HG03066 (cell line): Measurements from ENCODE around the gene TLCD3A.
"Not testable (repeated sequence)": the region's sequence is repeated elsewhere in the genome, so short reads cannot be mapped to it uniquely, and the experiment has no call there.

Source experiments
- ATAC-seq: cut with Tn5 transposase; IDR thresholded peaks from one replicate; pipeline ENCODE4 v1.9.1; 2021; ENCODE audit warnings: low read depth; ENCODE audit not compliant: unreplicated experiment

Gene TLCD3A

GRCh38 chr17:746783-747629, 14.6 kb downstream of the TLCD3A start:
- no peak for ATAC-seq

DNA sequence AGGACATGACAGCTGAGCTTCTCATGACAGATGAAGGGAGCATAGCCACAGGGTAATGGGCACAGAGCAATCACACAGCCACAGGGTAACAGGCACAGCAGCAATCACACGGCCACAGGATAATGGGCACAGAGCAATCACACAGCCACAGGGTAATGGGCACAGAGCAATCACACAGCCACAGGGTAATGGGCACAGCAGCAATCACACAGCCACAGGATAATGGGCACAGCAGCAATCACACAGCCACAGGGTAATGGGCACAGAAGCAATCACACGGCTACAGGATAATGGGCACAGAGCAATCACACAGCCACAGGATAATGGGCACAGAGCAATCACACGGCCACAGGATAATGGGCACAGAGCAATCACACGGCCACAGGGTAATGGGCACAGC, 16.2 kb downstream of the TLCD3A start:
- not testable (repeated sequence) for ATAC-seq

DNA sequence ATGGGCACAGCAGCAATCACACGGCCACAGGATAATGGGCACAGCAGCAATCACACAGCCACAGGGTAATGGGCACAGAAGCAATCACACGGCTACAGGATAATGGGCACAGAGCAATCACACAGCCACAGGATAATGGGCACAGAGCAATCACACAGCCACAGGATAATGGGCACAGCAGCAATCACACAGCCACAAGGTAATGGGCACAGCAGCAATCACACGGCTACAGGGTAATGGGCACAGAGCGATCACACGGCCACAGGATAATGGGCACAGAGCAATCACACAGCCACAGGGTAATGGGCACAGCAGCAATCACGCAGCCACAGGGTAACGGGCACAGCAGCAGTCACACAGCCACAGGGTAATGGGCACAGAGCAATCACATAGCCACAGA, 17.0 kb downstream of the TLCD3A start:
- ATAC-seq = not testable (repeated sequence)

DNA sequence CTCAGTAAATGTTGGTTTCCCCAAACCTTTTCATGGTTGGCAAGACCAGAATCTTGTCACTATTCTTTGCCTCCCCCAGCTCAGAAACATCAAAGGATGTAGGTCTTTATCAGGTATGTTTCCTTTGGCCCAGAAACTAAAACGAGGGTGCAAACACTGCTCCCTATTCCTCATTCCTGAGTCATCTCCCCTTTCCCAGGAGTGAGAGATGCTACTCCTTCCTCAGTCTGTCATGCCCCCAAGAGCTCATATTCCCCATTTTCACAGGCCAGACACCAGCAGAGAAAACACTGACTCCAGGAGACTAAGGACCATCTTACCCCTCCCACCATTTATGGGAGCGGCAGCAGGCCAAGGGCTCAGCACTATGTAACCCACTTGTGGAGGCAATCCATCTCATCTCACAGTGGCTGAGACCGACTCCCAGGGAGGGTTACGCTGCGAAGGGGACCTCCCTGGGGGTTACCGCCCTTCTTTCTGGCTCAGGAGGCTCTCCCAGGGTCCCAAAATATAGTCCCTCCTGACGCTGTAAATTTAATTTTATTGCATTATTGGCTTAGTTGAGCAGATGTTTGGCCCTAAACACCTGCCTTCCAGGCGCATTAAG, 18.1 kb downstream of the TLCD3A start:
- ATAC-seq = no peak

- no peak for ATAC-seq
Measured at GRCh38 chr17:751269-752001, 19.0 kb downstream of the TLCD3A start.

- ATAC-seq = peak; percentile 75
Measured at GRCh38 chr17:752002-752619, 19.7 kb downstream of the TLCD3A start, which contains the start of gene GEMIN4. Gene GEMIN4, minus strand, starts transcription at chr17:752264. Its CDS starts 122 bp downstream, at chr17:752142.

GRCh38 chr17:752620-753219, 20.3 kb downstream of the TLCD3A start:
- no peak for ATAC-seq

DNA sequence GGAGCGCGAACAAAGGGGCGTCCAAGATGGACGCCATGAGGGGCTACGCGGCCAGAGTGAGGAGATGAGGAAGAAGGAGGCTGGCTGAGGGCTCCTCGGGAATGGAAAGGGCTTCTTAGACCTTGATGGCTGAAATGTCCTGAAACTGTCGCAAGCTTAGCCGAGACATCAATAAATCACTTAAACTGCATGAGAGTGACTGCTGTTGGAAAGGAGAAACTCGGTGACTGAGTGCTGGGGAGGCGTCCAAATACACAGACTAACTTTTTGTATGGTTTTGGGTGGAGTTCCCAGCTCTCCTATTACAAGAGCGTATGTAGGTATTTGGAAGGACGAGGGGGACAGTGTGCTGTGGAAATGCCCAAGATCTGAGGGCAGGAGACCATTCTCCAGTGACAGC, 21.0 kb downstream of the TLCD3A start:
- ATAC-seq = no peak

DNA sequence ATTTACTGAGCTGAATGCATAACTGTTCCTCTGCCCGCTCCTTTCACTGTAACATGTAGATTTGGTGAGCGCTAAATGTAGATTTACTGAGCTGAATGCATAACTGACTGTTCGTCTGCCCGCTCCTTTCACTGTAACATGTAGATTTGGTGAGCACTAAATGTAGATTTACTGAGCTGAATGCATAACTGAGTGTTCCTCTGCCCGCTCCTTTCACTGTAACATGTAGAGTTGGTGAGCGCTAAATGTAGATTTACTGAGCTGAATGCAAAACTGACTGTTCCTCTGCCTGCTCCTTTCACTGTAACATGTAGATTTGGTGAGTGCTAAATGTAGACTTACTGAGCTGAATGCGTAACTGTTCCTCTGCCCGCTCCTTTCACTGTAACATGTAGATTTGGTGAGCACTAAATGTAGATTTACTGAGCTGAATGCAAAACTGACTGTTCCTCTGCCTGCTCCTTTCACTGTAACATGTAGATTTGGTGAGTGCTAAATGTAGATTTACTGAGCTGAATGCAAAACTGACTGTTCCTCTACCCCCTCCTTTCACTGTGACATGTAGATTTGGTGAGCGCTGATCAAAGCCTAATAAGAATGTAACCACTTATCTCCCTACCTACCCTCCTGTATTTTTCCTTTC, 23.0 kb downstream of the TLCD3A start:
- ATAC-seq = not testable (repeated sequence)

DNA sequence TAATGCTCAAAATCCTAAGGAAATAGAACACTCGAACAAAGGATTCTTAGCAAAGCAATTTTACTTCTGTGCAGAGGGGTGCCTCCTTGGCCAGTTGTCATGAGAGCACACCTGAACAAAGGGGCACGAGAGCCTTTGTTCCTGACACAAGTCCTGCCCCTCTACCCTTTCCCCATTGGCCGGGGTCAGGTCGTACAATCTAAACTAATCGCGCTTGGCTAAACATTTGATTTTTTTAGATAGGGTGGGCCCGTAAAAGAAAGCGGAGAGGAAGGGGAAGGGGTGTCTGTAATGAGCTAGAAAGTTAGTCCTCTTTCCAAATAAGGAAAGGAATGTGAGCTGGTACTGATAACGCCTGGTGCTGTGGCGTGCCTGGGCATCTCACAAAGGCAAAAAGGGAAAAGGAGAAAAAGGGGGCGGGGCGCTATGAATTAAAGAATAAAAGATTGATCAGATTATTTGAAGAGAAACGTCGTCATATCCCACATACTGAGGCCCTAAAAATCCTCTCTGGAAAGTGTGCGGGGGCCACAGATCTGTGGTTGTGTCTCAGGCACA, 23.7 kb downstream of the TLCD3A start:
- ATAC-seq = not testable (repeated sequence)

DNA sequence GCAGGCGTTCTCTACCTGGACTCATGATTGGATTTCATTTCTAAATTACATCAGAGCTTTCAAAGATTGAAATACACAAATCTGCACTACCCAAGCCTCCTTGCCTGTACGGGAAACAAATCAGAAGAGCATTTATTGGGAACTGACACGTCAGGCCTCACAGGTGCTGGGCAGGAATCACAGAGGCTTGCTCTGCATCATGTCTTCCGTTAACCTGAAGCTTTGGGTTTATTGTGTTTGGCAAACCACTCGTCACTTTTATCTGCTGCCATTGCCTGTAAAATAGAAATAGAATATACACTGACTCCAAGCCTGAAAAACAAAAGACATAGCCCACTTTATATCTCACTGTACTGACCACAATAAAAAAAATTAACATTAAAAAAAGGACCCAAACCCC, 27.6 kb downstream of the TLCD3A start:
- no peak for ATAC-seq

GRCh38 chr17:760371-760770, 28.0 kb downstream of the TLCD3A start:
- no peak for ATAC-seq

GRCh38 chr17:767076-767475, 34.7 kb downstream of the TLCD3A start:
- ATAC-seq = no peak

DNA sequence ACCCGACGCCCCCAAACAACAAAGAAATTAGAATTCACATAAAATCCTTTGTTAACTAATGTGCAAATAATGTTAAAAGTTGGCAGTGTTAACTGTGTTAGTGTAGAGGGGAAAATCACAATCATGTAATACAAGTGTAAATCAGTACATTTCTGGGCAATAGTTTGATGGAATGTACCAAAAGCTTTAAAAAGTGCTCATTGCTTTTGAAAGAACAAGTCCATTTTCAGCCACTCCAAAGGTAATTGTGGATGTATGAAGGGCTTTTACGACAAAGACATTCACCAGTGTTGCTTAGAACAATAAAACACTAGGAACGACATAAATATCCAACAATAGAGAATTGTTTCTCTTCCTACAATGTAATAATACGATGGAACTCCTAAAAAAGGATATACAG, 40.6 kb downstream of the TLCD3A start:
- no peak for ATAC-seq

DNA sequence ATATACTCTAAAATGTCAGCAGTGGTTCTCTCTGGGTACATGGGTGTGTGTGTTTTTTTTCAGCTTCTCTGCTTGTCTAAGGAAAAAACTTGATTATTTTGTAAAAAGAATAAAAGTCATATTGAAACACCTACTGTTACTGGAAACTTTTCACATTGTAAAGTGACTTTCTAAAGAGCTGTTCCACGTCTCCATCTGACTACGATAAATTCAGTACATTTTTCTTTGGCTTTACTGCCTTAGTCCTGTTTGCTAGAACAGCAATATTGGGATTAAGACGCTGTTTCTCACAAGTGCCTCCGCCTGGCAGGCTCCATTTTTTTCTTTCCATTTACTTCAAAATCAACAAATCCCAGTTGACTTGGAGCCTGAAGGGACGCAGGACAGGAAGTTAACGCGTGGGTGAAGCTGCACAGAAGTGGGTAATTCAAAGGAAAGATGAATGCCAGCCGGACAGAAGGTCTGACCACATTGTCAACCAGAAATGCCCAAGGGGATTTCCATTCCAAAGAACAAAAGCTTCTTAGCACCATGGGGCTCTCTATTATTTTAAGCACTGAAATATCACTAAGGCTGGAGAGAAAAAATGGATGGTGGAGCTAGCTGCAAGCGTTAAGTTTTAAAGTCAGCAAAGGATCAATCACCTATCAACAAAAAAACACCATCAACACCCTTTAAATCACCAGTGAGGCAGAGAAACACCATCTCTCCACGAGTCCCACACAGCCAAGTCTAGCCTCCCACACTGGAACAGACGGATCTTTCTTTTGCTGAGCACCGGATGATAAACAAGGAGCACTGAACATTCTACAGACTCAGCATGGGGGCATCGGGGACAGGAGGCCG, 41.3 kb downstream of the TLCD3A start:
- no peak for ATAC-seq

DNA sequence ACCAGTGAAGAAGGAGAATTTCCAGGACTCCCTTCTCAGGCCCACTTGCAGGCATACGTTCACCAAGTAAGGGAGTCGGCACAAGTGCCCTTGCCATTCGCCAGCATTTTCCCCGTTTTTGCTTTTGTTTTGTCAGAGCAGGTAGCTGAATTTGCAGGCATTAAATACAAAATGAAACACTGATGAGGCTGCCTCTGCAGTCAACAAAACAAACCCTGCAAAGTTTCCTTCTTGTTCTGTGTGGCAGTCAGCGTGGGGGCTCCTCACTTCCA, 41.9 kb downstream of the TLCD3A start:
- ATAC-seq = no peak

GRCh38 chr17:778096-778495, 45.7 kb downstream of the TLCD3A start:
- ATAC-seq = no peak

DNA sequence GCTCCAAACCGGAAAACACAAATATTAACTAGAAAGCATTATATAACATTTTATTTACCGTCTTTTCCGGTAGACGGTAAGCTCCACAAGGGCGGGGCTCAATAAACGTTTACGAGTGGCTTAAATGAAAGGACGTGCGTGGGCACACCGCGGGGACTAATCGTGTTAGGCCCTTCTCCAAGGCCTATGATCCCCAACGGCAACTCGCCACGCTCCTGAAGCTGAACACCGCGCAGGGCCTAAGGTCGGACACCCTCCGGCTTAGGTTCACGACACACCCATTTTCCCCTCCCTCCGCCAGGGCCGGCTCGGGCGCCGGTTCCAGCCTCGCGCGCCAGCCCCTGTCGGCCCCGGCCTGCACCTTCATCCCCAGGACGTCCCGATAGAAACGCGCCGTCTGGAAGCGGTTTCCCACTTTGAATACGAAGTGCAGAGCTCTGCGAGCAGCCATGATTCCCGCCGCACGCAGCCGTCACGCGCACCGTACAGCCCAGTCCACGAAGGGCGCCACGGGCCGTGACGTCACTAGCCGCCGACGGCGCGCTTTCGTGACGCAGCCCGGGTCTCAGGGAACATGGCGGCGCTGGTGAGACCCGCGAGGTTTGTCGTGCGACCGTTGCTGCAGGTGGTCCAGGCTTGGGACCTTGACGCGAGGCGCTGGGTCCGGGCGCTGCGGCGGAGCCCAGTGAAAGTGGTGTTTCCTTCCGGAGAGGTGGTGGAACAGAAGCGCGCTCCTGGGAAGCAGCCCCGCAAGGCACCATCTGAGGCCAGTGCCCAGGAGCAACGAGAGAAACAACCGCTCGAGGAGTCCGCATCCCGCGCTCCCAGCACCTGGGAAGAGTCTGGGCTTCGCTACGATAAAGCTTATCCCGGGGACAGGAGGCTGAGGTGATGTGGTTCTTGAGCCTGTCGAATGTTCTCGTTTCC, 49.7 kb downstream of the TLCD3A start, which contains the start of the genes GLOD4 and MRM3:
GLOD4 (minus strand) TSS at position 476 of the 927 bp plus-strand sequence; CDS start at position 451, 25 bp downstream.
MRM3 (plus strand) TSS at position 549 of the 927 bp plus-strand sequence; CDS start at position 575, 26 bp downstream.
- peak; percentile 76 for ATAC-seq
